Activated CD4-positive, CD25-positive, alpha-beta regulatory T cell (primary cell): ENCODE measurements around the gene TMPRSS4.

Source experiments
- DNase-seq, 4 experiments: peaks; one replicate each; lab custom pipeline; 2025; lab: John Stamatoyannopoulos, UW

Gene TMPRSS4

GRCh38 chr11:118076754-118077281 is at the start of gene TMPRSS4:
Gene TMPRSS4 (plus strand): TSS chr11:118077078. CDS start chr11:118077303, 225 bp downstream.
- no peak for DNase-seq

DNA sequence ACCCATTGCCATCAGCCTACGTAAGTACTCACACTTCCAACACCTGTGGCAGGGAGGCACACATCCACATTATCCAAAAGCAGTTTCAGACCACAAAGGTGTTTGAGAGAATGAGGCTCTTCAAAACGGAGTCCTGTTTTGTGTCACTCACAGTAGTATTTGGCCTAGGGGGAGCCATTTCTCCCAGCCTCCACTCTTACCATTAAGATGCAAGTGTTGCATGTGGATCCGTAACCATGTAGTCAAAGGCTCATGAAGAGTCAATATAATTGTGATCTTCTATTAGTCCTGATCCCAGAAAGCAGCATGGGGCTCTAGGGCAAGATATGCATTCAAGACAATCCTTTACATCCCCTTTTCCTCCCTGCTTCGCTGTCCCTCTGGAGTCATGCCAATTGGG is 49.2 kb upstream of the TMPRSS4 start:
- DNase-seq = no peak

DNA sequence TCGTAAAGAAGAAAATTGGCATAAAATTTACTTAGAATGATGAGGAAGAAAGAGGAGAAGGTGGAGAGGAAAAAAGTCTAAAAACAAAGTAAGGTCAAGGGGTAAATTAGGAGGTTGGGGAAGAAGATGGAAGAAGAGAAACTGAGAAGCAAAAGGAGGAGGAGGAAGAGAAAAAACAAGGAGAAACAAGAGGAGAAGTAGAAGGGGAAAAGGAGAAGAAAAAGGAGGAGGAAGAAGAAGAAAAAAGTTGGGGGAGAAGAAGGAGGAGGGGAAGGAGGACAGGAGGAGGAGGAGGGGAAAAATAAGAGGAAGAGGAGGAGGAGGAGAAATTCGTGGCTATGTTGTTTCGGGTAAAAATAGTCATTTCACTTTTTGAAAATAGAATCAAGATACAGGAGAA is 48.3 kb upstream of the TMPRSS4 start:
- no peak for DNase-seq

GRCh38 chr11:118033443-118033842 is 43.4 kb upstream of the TMPRSS4 start:
- no peak for DNase-seq

DNA sequence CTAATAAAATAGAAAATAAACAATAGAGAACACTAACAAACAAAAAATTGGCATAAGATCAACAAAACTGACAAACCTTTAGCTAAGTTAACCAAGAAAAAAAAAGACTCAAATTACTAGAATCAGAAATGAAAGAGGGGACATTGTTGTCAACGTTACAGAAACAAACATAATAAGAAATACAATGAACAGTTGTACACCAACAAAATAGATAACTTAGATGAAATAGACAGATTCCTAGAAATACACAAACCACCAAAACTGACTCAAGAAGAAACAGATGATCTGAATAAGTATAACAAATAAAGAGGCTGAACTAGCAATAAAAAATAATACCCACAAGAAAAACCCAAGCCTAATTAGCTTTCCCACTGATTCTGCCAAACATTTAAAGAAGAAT is 34.7 kb upstream of the TMPRSS4 start:
- no peak for DNase-seq

GRCh38 chr11:118042796-118043195 is 34.1 kb upstream of the TMPRSS4 start:
- DNase-seq = no peak

DNA sequence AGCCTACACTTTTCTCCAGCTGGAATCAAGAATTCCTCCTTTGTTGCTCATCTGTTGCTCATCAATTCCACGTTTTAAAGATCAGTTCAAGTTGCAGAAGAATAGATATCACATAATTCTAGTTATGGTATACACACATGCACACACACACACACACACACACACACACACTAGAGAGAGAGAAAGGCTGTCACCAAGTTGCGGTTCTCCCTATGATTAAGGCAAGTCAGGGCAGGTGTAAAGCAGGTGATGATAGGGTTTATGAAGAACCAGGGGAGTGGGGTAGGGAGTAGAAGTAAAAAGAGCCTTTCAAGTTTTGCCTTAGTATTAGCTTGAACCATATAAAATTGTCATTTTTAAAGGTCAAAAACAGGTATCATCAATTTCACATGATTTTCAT is 31.7 kb upstream of the TMPRSS4 start:
- no peak for DNase-seq

DNA sequence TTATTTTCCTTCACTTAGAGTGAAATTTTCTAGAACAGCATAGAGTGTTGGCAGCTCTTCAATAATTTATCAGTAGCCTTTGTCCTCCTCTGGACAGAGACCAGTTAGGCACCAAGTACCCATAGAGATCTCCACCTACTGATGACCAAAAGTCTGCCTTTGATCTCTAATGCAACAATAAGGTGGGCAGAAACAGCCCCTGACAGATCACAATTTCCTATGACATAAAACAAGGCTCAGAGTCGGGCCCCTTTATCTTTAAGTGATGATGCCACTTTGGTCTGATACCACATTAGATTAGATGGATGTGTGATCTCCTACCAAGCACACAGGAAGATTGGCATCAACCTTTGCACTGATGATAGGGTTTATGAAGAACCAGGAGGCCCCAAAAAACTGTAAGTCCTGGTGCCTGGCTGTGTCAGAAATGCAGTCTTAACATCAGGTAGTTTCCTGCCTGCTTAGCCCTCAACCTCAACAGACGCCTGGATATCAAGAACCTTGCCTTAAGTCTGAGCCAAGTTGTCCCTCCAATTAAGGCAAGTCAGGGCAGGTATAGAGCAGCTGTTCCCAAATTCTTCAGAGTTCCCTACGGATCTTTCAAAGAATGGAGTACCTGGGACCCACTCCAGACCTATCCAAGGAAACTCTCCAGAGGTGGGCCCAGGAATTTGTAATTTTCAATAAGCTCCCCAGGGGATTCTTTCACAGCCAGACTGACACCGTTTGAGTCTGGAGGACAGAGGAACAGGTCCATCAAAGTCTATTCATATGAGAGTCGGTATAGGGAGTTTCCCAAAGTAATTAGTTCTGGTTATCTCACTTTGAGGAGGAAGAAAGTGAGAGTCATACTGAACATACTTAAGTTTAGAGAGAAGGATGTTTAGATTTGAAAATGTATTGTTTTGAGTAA is 30.6 kb upstream of the TMPRSS4 start:
- no peak for DNase-seq

DNA sequence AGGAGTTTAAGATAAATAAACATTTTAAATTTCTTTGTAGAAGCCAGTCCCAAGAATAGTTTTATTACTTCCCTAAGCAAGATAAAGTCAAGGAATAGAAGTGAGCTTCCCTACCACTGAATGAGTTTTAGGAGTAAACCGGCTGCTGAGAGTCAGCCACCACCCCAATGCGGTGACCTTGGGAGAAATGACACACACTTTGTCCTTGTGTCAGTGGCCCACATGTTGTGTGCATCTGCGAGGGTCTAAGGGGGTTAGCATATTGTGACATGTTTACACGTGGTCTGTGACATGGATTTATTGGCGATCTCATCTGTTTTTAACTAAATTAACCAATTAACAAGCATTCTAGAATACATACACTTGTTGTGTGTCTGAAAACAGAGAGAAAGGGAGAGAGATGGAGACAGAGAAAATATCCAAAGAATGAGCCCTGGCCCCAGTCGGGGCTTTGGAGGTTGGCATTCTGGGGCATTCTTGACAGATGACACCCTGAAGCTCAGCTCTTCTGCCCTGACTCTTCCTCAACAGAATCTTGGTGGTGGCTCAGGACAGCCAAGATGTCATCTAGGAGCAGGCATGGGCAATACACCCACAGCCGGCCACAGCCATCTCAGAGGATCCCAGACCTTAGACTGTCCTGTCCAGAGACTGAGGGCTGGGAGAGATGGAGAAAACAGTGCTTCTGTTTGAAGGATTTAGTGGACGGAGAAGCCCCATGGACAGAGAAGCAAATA is 29.7 kb upstream of the TMPRSS4 start:
- no peak for DNase-seq

- no peak for DNase-seq
These were observed 29.1 kb upstream of the TMPRSS4 start for GRCh38 chr11:118047749-118048148.

DNA sequence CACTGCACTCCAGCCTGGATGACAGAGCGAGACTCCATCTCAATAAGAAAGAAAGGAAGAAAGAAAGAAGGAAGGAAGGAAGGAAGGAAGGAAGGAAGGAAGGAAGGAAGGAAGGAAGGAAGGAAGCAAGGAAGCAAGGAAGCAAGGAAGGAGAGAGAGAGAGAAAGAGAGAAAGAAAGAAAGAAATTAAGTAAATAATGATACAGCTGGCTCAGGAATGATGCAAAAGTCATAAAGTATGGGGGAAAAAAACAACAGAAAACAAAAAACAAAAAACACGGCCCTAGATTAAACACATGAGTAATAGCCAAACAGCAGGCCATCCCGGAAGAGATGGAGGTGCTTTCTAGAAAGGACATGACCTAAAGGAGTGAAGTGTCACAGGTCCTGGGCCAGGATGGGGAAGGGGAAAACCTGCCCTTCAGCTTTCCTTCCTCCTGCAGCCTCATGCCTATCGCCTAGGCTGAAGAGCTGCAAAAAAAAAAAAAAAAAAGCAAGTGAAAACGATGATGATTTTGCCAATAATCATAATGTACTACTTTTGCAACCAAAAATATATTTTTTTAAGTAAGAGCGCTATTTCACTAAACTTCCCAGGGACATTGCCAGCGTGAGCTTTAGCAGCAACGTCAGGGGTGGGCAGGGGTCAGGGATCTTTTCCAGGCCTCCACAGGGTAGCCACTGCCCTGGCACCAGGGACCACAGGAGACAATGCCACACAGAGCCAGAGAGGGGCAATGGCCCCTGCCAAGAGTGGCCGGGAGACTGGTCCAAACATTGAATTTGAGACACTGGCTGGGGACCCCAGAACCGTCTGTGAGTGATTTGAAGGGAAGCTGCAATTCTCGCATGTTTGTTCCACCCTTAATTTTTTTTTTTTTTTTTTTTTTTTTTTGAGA is 28.2 kb upstream of the TMPRSS4 start:
- DNase-seq = no peak

- DNase-seq = no peak
These were observed 27.1 kb upstream of the TMPRSS4 start for GRCh38 chr11:118049771-118050170.

- no peak for DNase-seq
These were observed 26.5 kb upstream of the TMPRSS4 start for GRCh38 chr11:118050208-118050891.

GRCh38 chr11:118051136-118051610 is 25.7 kb upstream of the TMPRSS4 start:
- no peak for DNase-seq

DNA sequence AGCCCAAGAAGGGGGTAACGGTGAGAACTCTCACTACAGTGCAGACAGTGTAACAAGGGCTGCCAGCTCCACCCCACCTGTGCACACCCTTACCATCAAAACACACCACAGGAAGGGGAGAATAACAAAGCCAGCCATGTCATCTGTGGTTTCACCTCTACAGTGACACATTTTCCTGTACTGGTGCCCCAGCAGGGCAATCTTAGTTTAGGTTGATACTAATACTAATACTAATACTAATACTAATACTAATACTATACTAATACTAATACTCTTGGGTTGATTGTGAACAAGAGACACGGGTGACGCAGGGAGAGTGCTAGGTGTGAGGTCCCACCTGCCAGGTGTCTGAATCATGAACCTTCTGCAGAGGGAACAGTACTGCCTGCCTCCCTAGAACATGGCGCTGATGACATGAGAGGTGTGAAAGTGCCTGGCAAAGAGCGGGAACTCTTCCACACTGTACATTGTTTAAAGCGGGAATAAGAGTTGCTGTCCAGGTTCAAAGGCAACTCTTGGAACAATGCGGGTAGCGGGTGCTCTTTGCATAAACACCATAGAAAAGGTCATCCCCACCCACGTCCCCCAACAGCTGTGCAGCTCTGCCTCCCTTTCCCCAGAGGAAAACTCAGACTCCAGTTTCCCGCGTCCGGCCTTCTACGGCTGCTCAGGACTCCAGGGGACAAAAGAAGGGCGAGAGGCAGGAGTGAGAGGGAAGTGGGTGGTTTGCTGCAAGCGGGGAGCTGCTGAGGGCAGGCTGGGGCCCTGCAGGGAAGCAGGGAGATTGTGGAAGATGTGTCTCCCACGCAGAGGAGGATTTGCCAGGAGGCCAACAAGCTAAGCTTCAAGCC is 25.0 kb upstream of the TMPRSS4 start:
- DNase-seq = peak in 3 of 4 experiments; percentile 57 to 68 (median 57)

GRCh38 chr11:118052581-118053206 is 24.2 kb upstream of the TMPRSS4 start:
- DNase-seq = no peak

GRCh38 chr11:118054712-118055640 is 21.9 kb upstream of the TMPRSS4 start:
- DNase-seq = no peak

DNA sequence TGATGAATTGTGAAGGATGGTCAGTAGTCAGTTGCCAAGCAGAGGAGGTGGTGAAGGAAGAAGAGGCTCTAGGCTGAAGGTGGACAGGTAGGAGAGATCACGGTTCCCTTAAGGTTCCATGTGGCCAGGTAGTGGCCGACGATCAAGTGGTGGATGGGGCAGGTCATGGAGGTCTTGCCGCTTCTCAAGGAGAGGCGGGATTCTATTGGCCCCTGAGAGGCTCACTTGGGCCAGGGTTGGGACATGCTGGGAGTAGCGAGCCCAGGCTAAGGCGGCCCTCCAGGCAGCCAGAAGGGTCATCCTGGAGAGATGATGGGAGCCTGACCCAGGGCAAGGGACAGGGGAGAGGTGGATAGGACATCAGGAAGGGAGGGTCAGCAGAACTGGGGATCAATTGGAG is 20.9 kb upstream of the TMPRSS4 start:
- no peak for DNase-seq

- DNase-seq = no peak
These were observed 20.1 kb upstream of the TMPRSS4 start for GRCh38 chr11:118056806-118057205.
